HG03025 (cell line): ENCODE measurements around the gene SMIM7.
"Not testable (repeated sequence)": the region's sequence is repeated elsewhere in the genome, so short reads cannot be mapped to it uniquely, and the experiment has no call there.

Source experiments
- ATAC-seq: cut with Tn5 transposase; IDR thresholded peaks from one replicate; pipeline ENCODE4 v1.9.1; 2021; ENCODE audit warnings: mild to moderate bottlenecking, moderate library complexity; ENCODE audit not compliant: unreplicated experiment, low FRiP score

SMIM7 gene

GRCh38 chr19:16657384-16657783 is 2.6 kb downstream of the SMIM7 start:
- ATAC-seq = no peak

GRCh38 chr19:16655727-16656126 is 4.2 kb downstream of the SMIM7 start:
- no peak for ATAC-seq

- ATAC-seq = no peak
Measured at GRCh38 chr19:16654627-16655026, 5.3 kb downstream of the SMIM7 start.

- no peak for ATAC-seq
Measured at GRCh38 chr19:16654140-16654539, 5.8 kb downstream of the SMIM7 start.

- ATAC-seq = no peak
Measured at GRCh38 chr19:16652854-16653253, 7.1 kb downstream of the SMIM7 start.

GRCh38 chr19:16651421-16652188 is 8.3 kb downstream of the SMIM7 start:
- not testable (repeated sequence) for ATAC-seq

GRCh38 chr19:16650821-16651220 is 9.1 kb downstream of the SMIM7 start:
- ATAC-seq = no peak

GRCh38 chr19:16649734-16650133 is 10.2 kb downstream of the SMIM7 start:
- no peak for ATAC-seq

GRCh38 chr19:16645140-16645539 is 14.8 kb downstream of the SMIM7 start:
- ATAC-seq = no peak

GRCh38 chr19:16641695-16642094 is 18.2 kb downstream of the SMIM7 start:
- ATAC-seq = no peak

GRCh38 chr19:16640951-16641350 is 19.0 kb downstream of the SMIM7 start:
- ATAC-seq = no peak

GRCh38 chr19:16638666-16639065 is 21.3 kb downstream of the SMIM7 start:
- ATAC-seq = no peak

- ATAC-seq = no peak
Measured at GRCh38 chr19:16637535-16637934, 22.4 kb downstream of the SMIM7 start.

- no peak for ATAC-seq
Measured at GRCh38 chr19:16631465-16631864, 28.5 kb downstream of the SMIM7 start.

- no peak for ATAC-seq
Measured at GRCh38 chr19:16628984-16629691, 30.8 kb downstream of the SMIM7 start.

- peak; percentile 76 for ATAC-seq
Measured at GRCh38 chr19:16628183-16628983, 31.6 kb downstream of the SMIM7 start, which contains the start of gene MED26. Gene MED26 (minus strand): TSS chr19:16628204. CDS start chr19:16627943, 261 bp downstream.

- ATAC-seq = no peak
Measured at GRCh38 chr19:16627928-16628182, 32.1 kb downstream of the SMIM7 start.

GRCh38 chr19:16627193-16627927 is 32.6 kb downstream of the SMIM7 start:
- no peak for ATAC-seq

- no peak for ATAC-seq
Measured at GRCh38 chr19:16626796-16627192, 33.1 kb downstream of the SMIM7 start.

- no peak for ATAC-seq
Measured at GRCh38 chr19:16625163-16625958, 34.6 kb downstream of the SMIM7 start.
